WTC11 (cell line): ENCODE results near the gene SURF2. TPM values are rescaled to one million over a fixed set of nuclear protein-coding genes. Genes with fewer than 3 reads are reported as not detected.
A peak's percentile ranks its signal among the peaks of the same experiment; 100 is the strongest.

Experiments
- ATAC-seq: fragments of 200-7000 bp; cut with Tn5 transposase; 2 replicates; pipeline ENCODE4 v1.10.0; 2021; ENCODE audit warnings: mild to moderate bottlenecking, moderate library complexity
- CTCF ChIA-PET: fragments of 300-600 bp; sonication (Branson Sonifier 250); formaldehyde crosslinking; loops from one replicate; lab custom pipeline; 2021; ENCODE audit warnings: antibody characterized with exemption; lab: Charles Lee
- POLR2A ChIA-PET: fragments of 350-600 bp; sonication (Branson Sonifier 250); formaldehyde crosslinking; loops from one replicate; lab custom pipeline; 2021; ENCODE audit warnings: antibody characterized with exemption; lab: Charles Lee
- DNase-seq: peaks from one replicate; pipeline ENCODE4 v3.0.0; 2021; ENCODE audit warnings: low spot score
- H3K27ac Mint-ChIP-seq: 2 replicates; pipeline ENCODE4 v1.8.0; 2021; ENCODE audit warnings: mixed read lengths
- H3K27me3 Mint-ChIP-seq: 2 replicates; pipeline ENCODE4 v1.8.0; 2021; ENCODE audit warnings: low read depth, mild to moderate bottlenecking, moderate library complexity, mixed read lengths
- H3K36me3 Mint-ChIP-seq: 2 replicates; pipeline ENCODE4 v1.8.0; 2021; ENCODE audit warnings: mixed read lengths
- H3K4me1 Mint-ChIP-seq: 2 replicates; pipeline ENCODE4 v1.8.0; 2022; ENCODE audit warnings: mixed read lengths
- H3K4me3 Mint-ChIP-seq: 2 replicates; pipeline ENCODE4 v1.8.0; 2021; ENCODE audit warnings: mild to moderate bottlenecking, moderate library complexity, mixed read lengths
- H3K9me3 Mint-ChIP-seq: 2 replicates; pipeline ENCODE4 v1.8.0; 2021; ENCODE audit warnings: mixed read lengths
- AFF4 ChIP-seq: sonication (generic); formaldehyde crosslinking; IDR thresholded peaks from 2 replicates; pipeline ENCODE4 v1.8.1; 2023; ENCODE audit warnings: mild to moderate bottlenecking, missing genetic modification reagents, borderline replicate concordance
- ARID4B ChIP-seq: sonication (generic); formaldehyde crosslinking; IDR thresholded peaks from 2 replicates; pipeline ENCODE4 v1.8.0; 2023; ENCODE audit warnings: missing genetic modification reagents, mild to moderate bottlenecking, borderline replicate concordance
- FOXJ3 ChIP-seq: sonication (generic); formaldehyde crosslinking; IDR thresholded peaks from 2 replicates; pipeline ENCODE4 v1.9.0; 2021; ENCODE audit warnings: missing genetic modification reagents, mild to moderate bottlenecking, borderline replicate concordance
- FOXP4 ChIP-seq: sonication (generic); formaldehyde crosslinking; IDR thresholded peaks from 2 replicates; pipeline ENCODE4 v1.8.0; 2022; ENCODE audit warnings: mild to moderate bottlenecking, missing genetic modification reagents
- NFATC4 ChIP-seq: fragments of 250-450 bp; sonication (Bioruptor Pico); IDR thresholded peaks from 2 replicates; pipeline ENCODE4 v1.9.0; 2021; ENCODE audit warnings: mild to moderate bottlenecking
- SMAD3 ChIP-seq: sonication (generic); formaldehyde crosslinking; IDR thresholded peaks from 2 replicates; pipeline ENCODE4 v1.8.0; 2022; ENCODE audit warnings: missing genetic modification reagents, mild to moderate bottlenecking, borderline replicate concordance
- SMAD4 ChIP-seq: sonication (generic); formaldehyde crosslinking; IDR thresholded peaks from 2 replicates; pipeline ENCODE4 v1.8.0; 2022; ENCODE audit warnings: mild to moderate bottlenecking, missing genetic modification reagents
- STAT6 ChIP-seq: sonication (generic); formaldehyde crosslinking; conservative IDR thresholded peaks from 2 replicates; pipeline ENCODE4 v1.8.1; 2023; ENCODE audit warnings: mild to moderate bottlenecking, low read depth, missing genetic modification reagents, moderate library complexity
- TCF7 ChIP-seq: sonication (generic); formaldehyde crosslinking; IDR thresholded peaks from 2 replicates; pipeline ENCODE4 v1.8.0; 2022; ENCODE audit warnings: mild to moderate bottlenecking, low read depth, missing genetic modification reagents, moderate library complexity
- ZNF425 ChIP-seq: fragments of 250-450 bp; sonication (Bioruptor Pico); conservative IDR thresholded peaks from 2 replicates; pipeline ENCODE4 v1.9.0; 2021; ENCODE audit warnings: mild to moderate bottlenecking
- ZNF512 ChIP-seq: sonication (generic); formaldehyde crosslinking; IDR thresholded peaks from 2 replicates; pipeline ENCODE4 v1.8.1; 2022; ENCODE audit warnings: missing genetic modification reagents, borderline replicate concordance
- total RNA-seq: library from RNA; stranded (reverse); gene quantifications from 3 replicates; pipeline ENCODE4 v1.2.3, GENCODE V29; 2021

The SURF2 gene
- total RNA-seq, 1 experiment from 2014 or later: 33.3 TPM

GRCh38 chr9:133347985-133348717 is 8.2 kb upstream of the SURF2 start, which contains the start of the genes MED22 and RPL7A (continued):
- 0 out of 2 replicates have a peak, but pooled peaks have one; percentile 84 for TF ChIP-seq AFF4

- TF ChIP-seq ARID4B (CRISPR knock-in tag) (peak; percentile 15; the same call in 1 of the 2 replicates), FOXJ3 (no peak), NFATC4 (CRISPR knock-in tag) (peak; percentile 74; the same call in 1 of the 2 replicates), FOXP4 (CRISPR knock-in tag) (0 out of 2 replicates have a peak, but pooled peaks have one; percentile 7), SMAD3 (CRISPR knock-in tag) (0 out of 2 replicates have a peak, but pooled peaks have one; percentile 13), STAT6 (CRISPR knock-in tag) (no peak), ZNF512 (0 out of 2 replicates have a peak, but pooled peaks have one; percentile 35), TCF7 (CRISPR knock-in tag) (0 out of 2 replicates have a peak, but pooled peaks have one; percentile 75), SMAD4 (CRISPR knock-in tag) (no peak), ZNF425 (CRISPR knock-in tag) (0 out of 2 replicates have a peak, but pooled peaks have one; percentile 35)
These were observed 7.4 kb upstream of the SURF2 start for GRCh38 chr9:133348718-133349573.

More at GRCh38 chr9:133348718-133349573, 7.4 kb upstream of the SURF2 start:
- ChIA-PET CTCF (interaction anchor here (1.1 to 2.3 kb wide), 5 partner anchors 8 to 163 kb away, joined by 3 to 8 read pairs (median 6); partner anchors contain the start of genes SURF1 and SURF2), POLR2A (interaction anchor here (0.7 to 2.0 kb wide), 4 partner anchors 8 to 111 kb away, joined by 3 to 10 read pairs (median 5); partner anchors contain the start of genes CACFD1, REXO4, SURF1 and SURF2)
- DNase-seq: no peak
- no peaks in the 10 kb centered on the region; the same call in 1 of the 2 replicates for H3K27me3 Mint-ChIP-seq
- no peak for ATAC-seq
- peaks cover 69% of the 10 kb centered on the region for H3K36me3 Mint-ChIP-seq
- peak overlapping the region; percentile 98 for H3K4me3 Mint-ChIP-seq
- H3K9me3 Mint-ChIP-seq: no peaks in the 10 kb centered on the region
- peaks cover 26% of the 10 kb centered on the region for H3K4me1 Mint-ChIP-seq
- H3K27ac Mint-ChIP-seq: peak overlapping the region; percentile 95
